HG02840 (cell line): Measurements from ENCODE around the gene SASH1.
"Not testable (repeated sequence)": the region's sequence is repeated elsewhere in the genome, so short reads cannot be mapped to it uniquely, and the experiment has no call there.

ENCODE experiments used
- ATAC-seq: cut with Tn5 transposase; IDR thresholded peaks from one replicate; pipeline ENCODE4 v1.9.1; 2021; ENCODE audit warnings: mild to moderate bottlenecking, moderate library complexity, moderate number of reproducible peaks; ENCODE audit not compliant: unreplicated experiment, low FRiP score

Gene SASH1

GRCh38 chr6:148328876-148329555 lies 13.6 kb upstream of the SASH1 start:
- no peak for ATAC-seq

GRCh38 chr6:148329596-148330381 lies 12.8 kb upstream of the SASH1 start:
- no peak for ATAC-seq

- no peak for ATAC-seq
Observed at GRCh38 chr6:148332088-148332487, 10.6 kb upstream of the SASH1 start.

GRCh38 chr6:148336901-148337300 lies 5.7 kb upstream of the SASH1 start:
- no peak for ATAC-seq

- ATAC-seq: no peak
Observed at GRCh38 chr6:148339766-148340165, 2.9 kb upstream of the SASH1 start.

GRCh38 chr6:148340586-148341297 lies 1.9 kb upstream of the SASH1 start:
- no peak for ATAC-seq

GRCh38 chr6:148342100-148342349 lies 613 bp upstream of the SASH1 start:
- ATAC-seq: no peak

GRCh38 chr6:148343047-148343782 lies 577 bp downstream of the SASH1 start:
- no peak for ATAC-seq

- no peak for ATAC-seq
Observed at GRCh38 chr6:148345176-148345575, 2.5 kb downstream of the SASH1 start.

GRCh38 chr6:148345578-148345977 lies 2.9 kb downstream of the SASH1 start:
- no peak for ATAC-seq

GRCh38 chr6:148346681-148347440 lies 4.2 kb downstream of the SASH1 start:
- no peak for ATAC-seq

- ATAC-seq: no peak
Observed at GRCh38 chr6:148347441-148348054, 4.9 kb downstream of the SASH1 start.

- no peak for ATAC-seq
Observed at GRCh38 chr6:148348335-148348734, 5.7 kb downstream of the SASH1 start.

GRCh38 chr6:148348778-148349177 lies 6.1 kb downstream of the SASH1 start:
- no peak for ATAC-seq

GRCh38 chr6:148349466-148349865 lies 6.8 kb downstream of the SASH1 start:
- no peak for ATAC-seq

GRCh38 chr6:148351309-148351708 lies 8.7 kb downstream of the SASH1 start:
- ATAC-seq: no peak

GRCh38 chr6:148352421-148352820 lies 9.8 kb downstream of the SASH1 start:
- ATAC-seq: not testable (repeated sequence)

- ATAC-seq: no peak
Observed at GRCh38 chr6:148358196-148358785, 15.7 kb downstream of the SASH1 start.

GRCh38 chr6:148359228-148359627 lies 16.6 kb downstream of the SASH1 start:
- no peak for ATAC-seq
